Measurements from ENCODE around the gene YJU2.

YJU2 gene

DNA sequence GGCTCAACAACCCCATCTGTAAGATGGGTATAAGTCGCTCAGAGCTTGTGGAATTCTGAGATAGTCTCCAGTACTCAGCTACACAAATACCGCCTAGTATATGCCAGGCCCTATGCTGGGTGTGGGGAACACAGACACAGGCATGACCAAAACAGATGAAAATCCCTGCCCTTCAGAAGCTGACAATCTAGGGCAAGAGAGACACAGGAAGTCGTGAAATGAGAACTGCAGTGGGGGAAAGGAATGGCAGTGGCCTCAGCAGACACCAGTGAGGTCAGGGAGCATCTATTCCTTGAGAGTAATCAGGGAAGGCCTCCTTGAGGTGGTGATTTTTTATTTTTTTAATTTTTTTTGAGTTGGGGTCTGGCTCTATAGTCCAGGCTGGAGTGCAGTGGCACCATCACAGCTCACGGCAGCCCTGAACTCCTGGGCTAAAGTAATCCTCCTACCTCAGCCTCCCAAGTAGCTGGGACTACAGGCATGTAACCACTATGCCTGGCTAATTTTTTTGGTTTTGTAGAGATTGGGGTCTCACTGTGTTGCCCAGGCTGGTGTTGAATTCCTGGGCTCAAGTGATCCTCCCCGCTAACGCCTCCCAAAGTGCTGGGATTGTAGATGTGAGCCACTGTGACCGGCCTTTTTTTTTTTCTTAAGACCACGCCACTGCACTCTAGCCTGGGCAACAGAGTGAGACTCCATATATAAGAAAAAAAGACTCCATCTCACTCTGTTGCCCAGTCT is 52.1 kb downstream of the YJU2 start:
- no peak for DNase-seq (ENCODE audit: low read depth)

DNA sequence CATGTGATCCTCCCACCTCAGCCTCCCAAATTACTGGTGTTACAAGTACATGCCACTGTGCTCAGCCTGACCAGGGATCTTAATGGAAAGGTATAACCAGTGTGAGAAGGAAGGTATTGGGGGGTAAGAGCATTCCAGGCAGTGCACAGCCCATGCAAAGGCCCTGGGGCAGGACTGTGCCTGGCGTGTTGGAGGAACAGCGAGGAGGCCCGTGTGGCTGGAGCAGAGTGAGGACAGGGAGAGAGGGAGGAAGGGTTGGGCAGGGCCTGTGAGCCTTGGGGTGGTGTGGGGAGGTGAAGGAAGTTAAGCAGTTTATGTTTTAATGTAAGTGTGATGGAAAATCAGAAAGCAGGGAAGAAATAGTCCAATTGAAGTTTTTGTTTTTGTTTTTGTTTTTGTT is 53.7 kb downstream of the YJU2 start:
- DNase-seq (ENCODE audit: low read depth) = no peak

- DNase-seq (ENCODE audit: low read depth) = no peak
Measured at GRCh38 chr19:4301590-4302242, 54.8 kb downstream of the YJU2 start.

DNA sequence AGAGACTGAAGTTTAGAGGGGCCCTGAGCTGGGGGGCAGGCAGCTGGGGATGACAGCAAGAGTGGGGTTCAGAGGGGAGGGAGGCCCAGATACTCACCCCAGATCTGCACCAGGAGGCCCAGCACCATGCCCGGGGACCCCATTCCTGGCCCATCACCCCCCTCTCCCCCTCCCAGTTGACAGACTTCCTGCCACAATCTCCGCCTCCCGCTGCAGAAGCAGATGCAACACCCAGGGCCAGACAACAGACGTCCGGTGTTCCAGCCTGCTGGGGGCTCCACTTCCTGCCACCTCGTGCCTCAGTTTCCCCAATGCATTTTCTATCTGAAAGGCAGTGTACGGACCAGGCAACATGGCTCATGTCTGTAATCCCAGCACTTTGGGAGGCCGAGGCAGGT is 55.4 kb downstream of the YJU2 start, which contains the start of gene TMIGD2:
Gene TMIGD2 (minus strand): TSS at position 147 of the 398 bp plus-strand sequence. CDS start 4 bp downstream, at position 143.
- no peak for DNase-seq (ENCODE audit: low read depth)

GRCh38 chr19:4303819-4304537 is 57.1 kb downstream of the YJU2 start:
- DNase-seq (ENCODE audit: low read depth) = no peak

GRCh38 chr19:4304538-4305256 is 57.8 kb downstream of the YJU2 start, which contains the start of gene FSD1:
Gene FSD1, plus strand, starts transcription at chr19:4304598. Its CDS starts 149 bp downstream, at chr19:4304747.
- DNase-seq (ENCODE audit: low read depth) = no peak

GRCh38 chr19:4305257-4305612 is 58.4 kb downstream of the YJU2 start:
- DNase-seq (ENCODE audit: low read depth) = no peak

DNA sequence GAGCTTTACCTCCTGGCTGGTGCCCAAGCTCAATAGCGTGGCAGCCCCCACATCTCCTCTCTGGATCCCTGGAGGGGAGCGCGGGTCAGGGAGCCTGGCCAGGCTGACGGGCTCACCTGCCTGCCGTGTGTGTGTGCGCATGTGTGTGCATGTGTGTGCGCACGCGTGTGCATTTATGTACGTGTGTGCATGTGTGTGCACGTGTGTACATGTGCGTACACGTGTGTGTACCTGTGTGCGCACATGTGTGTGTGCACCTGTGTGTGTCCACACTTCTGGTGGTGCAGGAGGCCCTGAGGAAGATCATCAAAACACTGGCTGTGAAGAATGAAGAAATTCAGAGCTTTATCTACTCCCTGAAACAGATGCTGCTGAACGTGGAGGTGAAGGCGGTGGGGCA is 58.8 kb downstream of the YJU2 start:
- no peak for DNase-seq (ENCODE audit: low read depth)

DNA sequence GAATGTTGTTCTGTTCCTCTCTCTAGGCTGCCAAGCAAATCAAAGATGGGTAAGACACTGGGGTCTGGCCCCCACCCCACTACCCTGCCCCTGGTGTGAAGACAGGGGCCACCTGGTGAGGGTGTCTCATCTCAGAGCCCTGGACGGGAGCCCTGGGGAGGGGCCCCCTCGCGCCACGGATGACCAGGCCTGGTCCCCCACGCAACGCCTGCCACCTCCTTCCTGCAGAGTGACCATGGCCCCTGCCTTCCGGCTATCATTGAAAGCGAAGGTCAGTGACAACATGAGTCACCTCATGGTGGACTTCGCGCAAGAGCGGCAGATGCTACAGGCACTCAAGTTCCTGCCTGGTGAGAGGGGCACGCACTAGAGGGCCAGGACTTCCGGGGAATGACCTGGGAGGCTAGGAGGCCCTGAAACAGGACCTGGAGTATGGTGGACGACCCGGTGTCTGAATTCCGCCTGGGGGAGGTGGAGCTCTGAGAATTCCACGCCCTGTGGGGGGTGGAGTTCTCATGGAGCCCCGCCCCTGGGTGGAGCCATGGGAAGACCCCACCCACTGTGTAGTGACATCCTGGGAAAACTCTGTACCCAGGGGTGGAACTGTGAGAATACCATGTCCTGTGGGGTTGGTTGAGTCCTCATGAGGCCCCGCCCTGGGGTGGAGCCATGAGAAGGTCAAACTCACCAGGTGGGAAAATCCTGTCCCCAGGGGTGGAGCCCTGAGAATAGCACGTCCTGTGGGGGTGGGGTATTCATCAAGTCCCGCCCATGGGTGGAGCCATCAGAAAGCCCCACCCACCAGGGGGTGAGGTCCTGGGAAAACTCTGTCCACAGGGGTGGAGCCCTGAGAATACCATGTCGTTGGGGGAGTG is 63.6 kb downstream of the YJU2 start:
- no peak for DNase-seq (ENCODE audit: low read depth)

GRCh38 chr19:4313847-4314490 is 67.1 kb downstream of the YJU2 start:
- DNase-seq (ENCODE audit: low read depth) = no peak

DNA sequence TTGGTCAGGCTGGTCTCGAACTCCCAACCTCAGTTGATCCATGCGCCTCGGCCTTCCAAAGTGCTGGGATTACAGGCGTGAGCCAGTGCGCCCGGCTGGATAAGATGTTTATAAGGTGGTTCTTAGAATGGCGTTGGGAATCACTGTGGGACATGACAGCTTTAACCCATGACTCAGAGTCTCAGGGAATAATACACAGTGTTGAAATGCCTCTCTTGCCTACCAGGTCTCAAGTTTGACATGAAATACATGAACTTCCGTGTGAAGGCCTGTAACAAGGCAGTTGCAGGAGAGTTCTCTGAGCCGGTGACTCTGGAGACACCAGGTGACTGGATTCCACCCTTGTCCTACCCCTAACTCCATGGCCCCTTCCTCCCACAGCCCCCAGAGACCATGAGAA is 70.1 kb downstream of the YJU2 start:
- no peak for DNase-seq (ENCODE audit: low read depth)

DNA sequence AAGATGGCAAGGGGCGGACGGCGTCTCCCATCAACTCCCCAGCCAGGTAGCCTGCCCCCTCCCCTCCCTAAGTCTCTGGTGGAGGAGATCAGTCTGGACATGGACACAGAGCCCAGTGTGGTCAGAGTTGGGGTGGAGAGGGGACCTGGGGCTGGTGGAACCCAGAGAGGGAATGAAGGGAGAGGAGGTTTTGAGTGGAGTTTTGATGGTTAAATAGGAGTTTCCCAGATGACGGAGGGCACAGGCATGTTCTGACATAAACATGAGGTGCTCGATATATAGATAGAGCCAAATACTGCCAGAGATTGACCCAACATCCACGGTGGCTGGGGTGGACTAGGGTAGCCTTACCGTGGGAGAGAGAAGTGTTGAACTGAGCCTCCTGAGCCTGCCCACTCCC is 71.6 kb downstream of the YJU2 start:
- no peak for DNase-seq (ENCODE audit: low read depth)
